SU-DHL-6 (cell line): ENCODE data around the gene KIF12.

Experiments
- EZH2phosphoT487 ChIP-seq: fragments of 200-600 bp; sonication (generic), shearing (Covaris generic); conservative IDR thresholded peaks from 2 replicates; pipeline ENCODE4 v1.6.1; 2018; ENCODE audit warnings: mild to moderate bottlenecking, antibody characterized with exemption, low read length, moderate library complexity, mixed read lengths
- TF ChIP-seq, protein P1 (sequence below): fragments of 200-600 bp; sonication (generic); IDR thresholded peaks from one replicate; pipeline ENCODE4 v1.5.1; 2017; ENCODE audit warnings: antibody characterized with exemption, mild to moderate bottlenecking, low read length, moderate library complexity; ENCODE audit not compliant: insufficient read depth, poor library complexity, severe bottlenecking

DNA sequence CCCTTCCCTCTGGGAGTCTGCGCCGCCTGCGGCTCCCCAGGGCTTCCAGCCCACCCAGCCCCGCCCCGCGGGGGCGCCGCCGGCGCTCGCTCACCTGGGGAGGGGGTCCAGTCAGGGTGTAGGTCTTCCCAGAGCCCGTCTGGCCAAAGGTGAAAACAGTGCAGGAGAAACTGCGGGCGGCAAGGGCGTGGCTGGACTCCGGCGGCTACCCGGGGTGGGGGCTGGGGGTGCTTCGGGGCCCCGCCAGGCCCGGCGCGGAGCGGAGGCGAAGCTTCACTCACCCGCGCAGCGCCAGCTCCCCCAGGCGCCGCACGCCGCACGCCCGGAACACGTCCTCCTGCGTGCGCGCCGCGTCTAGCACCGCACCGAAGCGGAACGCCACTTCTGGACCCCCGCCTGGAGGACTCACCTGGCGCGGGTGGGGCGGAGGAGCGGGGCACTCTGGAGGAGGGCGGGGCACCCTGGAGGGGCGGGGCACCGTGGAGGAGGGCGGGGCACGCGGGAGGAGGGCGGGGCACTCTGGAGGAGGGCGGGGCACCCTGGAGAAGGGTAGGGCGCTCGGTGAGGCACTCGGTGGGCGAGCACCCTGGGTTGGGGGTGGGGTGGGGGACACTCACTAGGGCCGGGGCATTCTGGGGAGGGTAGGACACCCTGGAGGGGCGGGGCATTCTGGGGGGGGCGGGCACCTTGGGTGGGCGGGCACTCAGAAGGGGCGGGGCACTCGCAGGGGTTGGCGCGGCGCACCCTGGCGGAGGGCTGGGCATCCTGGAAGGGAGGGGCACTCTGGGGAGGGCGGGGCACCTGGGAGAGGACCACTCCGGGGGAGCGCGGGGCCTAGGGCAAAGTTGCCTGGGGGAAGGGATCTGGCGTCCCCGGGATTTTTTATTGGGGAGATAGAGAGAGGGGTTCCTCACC is 814 bp downstream of the KIF12 start:
- TF ChIP-seq, protein P1, sequence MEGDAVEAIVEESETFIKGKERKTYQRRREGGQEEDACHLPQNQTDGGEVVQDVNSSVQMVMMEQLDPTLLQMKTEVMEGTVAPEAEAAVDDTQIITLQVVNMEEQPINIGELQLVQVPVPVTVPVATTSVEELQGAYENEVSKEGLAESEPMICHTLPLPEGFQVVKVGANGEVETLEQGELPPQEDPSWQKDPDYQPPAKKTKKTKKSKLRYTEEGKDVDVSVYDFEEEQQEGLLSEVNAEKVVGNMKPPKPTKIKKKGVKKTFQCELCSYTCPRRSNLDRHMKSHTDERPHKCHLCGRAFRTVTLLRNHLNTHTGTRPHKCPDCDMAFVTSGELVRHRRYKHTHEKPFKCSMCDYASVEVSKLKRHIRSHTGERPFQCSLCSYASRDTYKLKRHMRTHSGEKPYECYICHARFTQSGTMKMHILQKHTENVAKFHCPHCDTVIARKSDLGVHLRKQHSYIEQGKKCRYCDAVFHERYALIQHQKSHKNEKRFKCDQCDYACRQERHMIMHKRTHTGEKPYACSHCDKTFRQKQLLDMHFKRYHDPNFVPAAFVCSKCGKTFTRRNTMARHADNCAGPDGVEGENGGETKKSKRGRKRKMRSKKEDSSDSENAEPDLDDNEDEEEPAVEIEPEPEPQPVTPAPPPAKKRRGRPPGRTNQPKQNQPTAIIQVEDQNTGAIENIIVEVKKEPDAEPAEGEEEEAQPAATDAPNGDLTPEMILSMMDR = no peak
- no peak for TF ChIP-seq EZH2phosphoT487
